ENCODE measurements around the gene PNPLA5. TPM values are rescaled to one million over a fixed set of nuclear protein-coding genes. Genes with fewer than 3 reads are reported as not detected.
"Not testable (repeated sequence)": the region's sequence is repeated elsewhere in the genome, so short reads cannot be mapped to it uniquely, and the experiment has no call there.

PNPLA5 gene
- total RNA-seq, 1 experiment from 2014 or later = not detected

DNA sequence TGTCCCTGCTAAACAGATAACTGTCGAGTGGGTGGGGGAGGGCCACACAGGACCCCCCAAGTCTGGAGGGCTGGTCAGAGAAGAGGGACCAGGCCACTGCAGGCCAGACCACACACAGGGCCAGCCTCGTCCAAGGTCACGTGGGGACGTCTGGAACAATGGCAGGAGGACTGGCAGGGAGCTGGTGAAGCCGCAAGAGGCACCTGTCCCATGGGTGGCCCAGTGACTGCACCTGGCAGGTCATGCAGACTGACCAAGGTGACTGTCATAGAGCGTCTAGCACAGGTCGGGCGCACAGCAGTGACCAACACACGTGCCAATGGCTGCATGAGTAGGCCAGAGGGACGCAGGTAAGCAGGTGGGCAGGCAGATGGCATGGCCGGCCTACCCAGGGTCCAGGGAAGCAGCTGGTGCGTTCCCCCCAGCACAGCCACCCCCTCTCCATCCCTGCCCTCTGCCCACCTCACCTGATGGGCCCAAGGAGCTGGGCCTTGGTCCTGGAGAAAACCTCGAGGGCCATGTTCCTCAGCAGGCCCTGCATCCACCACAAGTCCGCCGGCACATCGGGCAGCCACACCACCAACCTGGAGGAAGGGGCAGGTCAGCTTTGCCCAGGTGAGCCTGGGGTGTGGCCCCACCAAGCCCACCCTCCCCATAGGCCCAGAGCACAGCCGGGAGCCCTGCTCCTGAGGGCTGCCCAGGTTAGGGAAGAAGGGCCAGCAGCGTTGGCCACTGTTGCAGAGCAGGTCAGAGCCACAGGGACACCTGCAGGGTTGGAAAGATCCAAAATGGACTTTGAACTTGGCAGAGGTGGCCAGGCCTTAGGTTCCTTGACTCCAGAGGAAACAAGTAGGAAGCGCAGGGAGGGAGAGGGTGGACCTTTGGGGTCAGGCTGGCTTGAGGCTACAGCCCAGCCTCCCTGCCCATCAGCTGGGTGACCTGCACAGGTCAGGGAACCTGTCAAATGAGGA lies 10.4 kb downstream of the PNPLA5 start:
- no peak for DNase-seq (ENCODE audit: low read depth)

- DNase-seq (ENCODE audit: low read depth) = no peak
Observed at GRCh38 chr22:43880541-43880991, 11.2 kb downstream of the PNPLA5 start.

- DNase-seq (ENCODE audit: low read depth) = no peak
Observed at GRCh38 chr22:43879901-43880540, 11.8 kb downstream of the PNPLA5 start.

DNA sequence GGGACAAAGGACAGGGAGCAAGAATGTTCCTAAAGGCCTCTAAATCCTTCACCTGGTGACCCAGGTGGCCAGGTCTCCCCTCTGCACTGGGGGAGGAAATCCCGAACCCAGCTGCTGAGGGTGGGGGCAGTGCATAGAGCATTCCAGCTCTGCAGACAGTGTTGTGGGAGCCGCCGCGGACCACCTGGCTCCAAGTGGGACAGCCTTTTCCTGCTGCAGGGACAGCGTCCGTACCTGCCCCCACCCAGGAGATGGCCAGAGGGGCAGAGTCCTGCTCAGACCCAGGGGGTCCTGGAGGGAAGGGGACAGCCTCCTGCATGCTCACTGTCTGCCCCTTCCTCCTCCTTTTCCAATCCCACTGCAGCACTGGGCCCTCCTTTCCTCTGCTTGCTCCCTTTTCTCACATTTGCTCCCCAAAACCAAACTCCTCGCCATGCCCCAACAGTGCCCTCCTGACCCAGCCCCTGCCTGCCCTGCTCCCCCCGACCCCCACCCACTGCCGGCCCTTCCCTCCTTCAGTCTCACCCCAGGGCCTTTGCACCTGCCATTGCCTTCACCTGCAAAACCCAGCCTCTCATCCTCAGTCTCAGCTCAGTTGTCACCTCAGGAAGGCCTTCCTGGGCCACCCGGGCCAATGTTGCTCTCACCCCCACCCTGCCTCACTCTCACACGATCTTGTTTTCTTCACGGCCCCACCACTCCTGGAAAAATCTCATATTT lies 12.8 kb downstream of the PNPLA5 start:
- DNase-seq (ENCODE audit: low read depth) = no peak

GRCh38 chr22:43878079-43878795 lies 13.6 kb downstream of the PNPLA5 start:
- no peak for DNase-seq (ENCODE audit: low read depth)

DNA sequence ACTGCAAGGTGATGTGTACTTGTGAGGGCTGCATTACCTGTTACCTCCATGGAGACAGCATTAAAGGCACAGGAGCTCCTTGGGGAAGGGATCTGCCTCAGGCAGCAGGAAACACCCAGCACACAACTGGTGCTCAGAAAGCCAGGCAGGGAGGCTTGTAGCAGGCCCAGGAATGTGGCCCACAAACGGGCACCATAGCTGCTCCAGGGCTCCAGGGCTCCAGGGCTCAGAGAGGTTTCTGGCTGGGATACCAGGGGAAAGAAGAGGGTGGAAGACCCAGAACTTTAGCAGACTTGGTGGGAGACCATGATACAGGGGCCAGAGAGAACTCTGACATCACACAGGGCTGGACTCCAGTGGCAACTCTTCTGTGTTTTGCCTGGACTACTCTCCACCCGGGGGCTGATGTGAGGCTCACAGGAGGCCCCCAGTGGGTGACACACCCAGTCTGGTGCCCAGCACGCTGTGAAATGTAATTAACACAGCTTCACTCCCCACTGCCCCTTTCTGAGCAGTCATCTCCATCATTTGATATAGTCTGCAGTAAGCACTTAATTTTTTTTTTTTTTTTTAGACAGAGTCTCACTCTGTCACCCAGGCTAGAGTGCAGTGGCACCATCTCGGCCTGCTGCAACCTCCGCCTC lies 14.8 kb downstream of the PNPLA5 start:
- DNase-seq (ENCODE audit: low read depth) = no peak

DNA sequence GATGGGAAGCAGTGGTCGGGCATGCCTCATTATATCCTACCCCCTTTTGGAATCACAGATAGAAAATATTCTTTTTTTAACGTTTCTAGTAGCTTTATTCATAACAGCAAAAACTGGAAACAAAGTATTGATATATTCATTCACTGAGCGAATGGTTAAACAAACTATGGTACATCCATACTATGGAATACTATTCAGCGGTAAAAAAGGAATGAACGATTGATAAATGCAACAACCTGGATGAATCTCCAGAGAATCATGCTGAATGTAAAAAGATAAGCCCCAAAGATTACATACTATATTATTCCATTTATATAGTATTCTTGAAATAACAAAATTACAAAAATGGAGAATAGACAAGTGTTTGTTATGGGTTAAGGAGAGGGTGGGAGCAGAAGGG lies 22.0 kb downstream of the PNPLA5 start:
- no peak for DNase-seq (ENCODE audit: low read depth)

DNA sequence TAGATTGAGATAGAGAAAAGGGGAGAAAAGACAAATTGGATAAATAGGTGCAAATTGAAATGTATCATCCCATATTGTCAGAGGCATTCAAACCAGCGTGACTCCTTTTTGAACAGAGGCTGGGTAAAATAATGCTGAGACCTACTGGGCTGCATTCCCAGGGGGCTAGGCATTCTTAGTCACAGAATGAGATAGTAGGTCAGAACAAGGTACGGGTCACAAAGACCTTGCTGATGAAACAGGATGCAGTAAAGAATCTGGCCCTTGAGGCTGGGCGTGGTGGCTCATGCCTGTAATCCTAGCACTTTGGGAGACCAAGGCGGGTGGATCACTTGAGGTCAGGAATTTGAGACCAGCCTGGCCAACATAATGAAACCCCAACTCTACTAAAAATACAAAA lies 22.8 kb downstream of the PNPLA5 start:
- DNase-seq (ENCODE audit: low read depth) = not testable (repeated sequence)

DNA sequence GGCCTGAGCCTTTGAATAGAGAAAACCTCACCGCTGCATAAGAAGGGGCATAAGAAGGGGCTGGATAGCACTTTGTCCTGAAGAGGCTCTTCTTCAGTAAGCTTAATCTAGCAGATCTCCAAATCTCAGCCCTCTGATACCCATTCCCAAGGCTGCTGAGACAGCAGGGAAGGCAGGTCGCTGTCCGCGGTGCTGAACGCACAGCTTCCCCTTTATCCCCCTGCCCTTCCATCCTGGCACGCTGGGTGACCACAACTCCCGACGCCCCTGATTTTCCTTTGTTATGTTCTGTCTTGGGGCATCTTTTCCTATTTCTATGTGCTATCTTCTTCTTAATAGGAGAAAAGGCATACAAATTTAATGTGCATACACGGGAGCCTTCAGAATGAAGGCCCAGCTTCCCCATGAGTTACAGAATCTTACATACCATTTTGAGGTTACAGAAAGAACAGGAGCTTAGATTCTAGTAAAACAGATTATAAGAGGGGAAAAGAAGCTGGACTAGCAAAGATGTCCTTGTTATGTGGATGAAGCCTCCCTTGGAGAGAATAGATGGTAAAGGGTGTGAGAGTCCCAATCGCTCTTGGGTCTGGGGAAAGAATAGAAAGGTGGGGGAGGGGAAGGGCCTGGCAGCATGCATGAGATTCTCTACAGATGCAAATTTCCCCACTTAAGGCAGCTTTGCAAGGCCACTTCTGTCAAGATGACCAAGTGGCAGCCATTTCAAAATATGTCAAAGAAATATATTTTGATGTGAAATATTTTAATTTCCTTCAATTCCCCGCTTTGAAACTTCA lies 23.8 kb downstream of the PNPLA5 start:
- DNase-seq (ENCODE audit: low read depth) = peak; percentile 56

DNA sequence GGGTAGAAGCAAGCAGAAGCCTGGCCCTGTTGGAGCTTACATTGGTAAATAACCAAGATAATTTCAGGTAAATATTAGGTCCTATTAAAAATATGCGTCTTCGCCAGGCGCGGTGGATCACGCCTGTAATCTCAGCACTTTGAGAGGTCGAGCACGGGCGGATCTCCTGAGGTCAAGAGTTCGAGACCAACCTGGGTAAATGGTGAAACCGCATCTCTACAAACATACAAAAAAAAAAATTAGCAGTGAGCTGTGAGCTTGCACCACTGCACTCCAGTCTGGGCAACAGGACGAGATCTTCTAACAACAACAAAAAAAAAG lies 29.0 kb downstream of the PNPLA5 start:
- DNase-seq (ENCODE audit: low read depth) = no peak

DNA sequence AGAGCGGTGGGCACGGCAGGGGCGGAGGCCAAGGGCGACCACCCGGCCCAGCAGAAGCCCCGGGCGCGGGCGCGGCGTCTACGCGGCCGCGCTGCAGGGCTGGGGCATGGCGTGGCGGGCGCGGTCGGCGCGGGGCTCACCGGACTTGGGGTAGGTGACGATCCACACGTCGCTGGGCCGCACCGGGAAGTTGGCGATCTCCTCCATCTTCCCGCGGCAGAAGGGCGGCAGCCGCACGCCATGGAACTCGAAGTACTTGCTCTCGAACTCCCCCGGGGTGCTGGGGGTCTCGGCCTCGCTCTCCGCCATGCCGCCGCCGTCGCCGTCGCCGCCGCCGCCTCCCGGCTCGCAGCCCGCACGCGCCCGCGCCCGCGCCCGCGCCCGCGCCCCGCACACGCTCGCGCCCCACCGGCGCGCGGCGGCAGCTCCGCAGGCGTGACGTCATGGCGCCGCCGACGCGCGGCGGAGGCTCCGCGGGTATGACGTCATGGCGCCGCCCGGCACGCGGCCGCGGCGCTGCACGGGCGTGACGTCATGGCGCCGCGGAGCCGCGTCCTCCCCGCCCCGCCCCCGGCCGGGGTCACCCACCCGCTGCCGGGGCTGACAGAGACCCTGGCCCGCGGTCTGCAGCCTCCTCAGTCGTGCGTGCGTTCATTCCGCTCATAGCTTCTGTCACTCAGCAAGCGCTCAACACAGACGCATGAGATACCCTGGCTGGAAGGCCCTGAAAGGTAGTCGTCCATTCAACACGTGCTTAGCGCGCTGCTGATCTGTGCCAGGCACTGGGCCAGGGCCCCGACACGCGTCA lies 29.5 kb downstream of the PNPLA5 start, which contains the start of gene SULT4A1:
Gene SULT4A1 (minus strand): TSS at position 440 of the 808 bp plus-strand sequence. CDS start 131 bp downstream, at position 309.
- no peak for DNase-seq (ENCODE audit: low read depth)

- no peak for DNase-seq (ENCODE audit: low read depth)
Observed at GRCh38 chr22:43861529-43861928, 30.3 kb downstream of the PNPLA5 start.

- DNase-seq (ENCODE audit: low read depth) = no peak
Observed at GRCh38 chr22:43860831-43861230, 31.0 kb downstream of the PNPLA5 start.

DNA sequence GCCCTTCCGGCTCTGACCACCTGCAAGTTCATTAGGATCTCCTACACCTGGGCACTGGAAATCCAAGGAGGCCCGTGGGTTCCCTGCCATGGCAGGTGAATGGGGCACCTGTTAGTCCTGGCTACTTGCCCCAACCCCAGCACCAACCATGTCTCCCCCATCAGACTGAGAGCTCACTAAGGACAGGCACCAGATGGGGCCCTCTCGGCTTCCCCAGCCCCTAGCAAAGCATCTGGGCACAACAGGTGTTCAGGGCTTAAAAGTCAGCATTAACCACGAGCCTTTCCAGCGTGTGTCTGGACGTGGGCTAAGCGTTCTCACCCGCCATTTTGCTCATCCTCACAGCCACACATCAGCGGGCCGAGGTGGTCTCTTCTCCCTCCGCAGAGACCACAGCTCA lies 31.7 kb downstream of the PNPLA5 start:
- no peak for DNase-seq (ENCODE audit: low read depth)

GRCh38 chr22:43859621-43860020 lies 32.2 kb downstream of the PNPLA5 start:
- DNase-seq (ENCODE audit: low read depth) = no peak

DNA sequence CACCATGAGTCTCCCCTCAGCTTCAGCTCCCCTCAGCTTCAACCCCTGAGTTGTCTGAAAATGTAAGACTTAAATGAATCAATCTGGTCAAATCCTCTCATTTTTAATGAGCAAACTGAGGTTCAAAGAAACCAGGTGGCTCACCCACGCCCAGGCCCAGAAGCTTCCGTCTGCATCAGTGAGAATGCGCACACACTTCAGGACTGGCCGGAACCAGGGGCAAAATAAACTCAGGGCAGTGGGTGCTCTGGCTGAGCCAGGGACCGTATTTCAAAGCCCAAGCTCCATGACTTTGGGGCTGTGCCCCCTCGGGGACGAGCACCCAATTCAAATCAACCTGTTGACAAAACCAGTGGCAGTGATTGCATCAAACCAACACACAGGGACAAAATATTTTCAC lies 32.6 kb downstream of the PNPLA5 start:
- DNase-seq (ENCODE audit: low read depth) = no peak

GRCh38 chr22:43858156-43858895 lies 33.5 kb downstream of the PNPLA5 start:
- no peak for DNase-seq (ENCODE audit: low read depth)

GRCh38 chr22:43857367-43857766 lies 34.4 kb downstream of the PNPLA5 start:
- DNase-seq (ENCODE audit: low read depth) = no peak

Data from HT1080 (cell line).